HCEC 1CT (cell line): ENCODE data around the gene ADH1C.

ENCODE experiments used
- DNase-seq: peaks from one replicate; pipeline ENCODE4 v3.0.0-alpha.2; 2017

The ADH1C gene

GRCh38 chr4:99300934-99301333 is 51.6 kb downstream of the ADH1C start:
- DNase-seq: peak; percentile 75

GRCh38 chr4:99293357-99293756 is 59.2 kb downstream of the ADH1C start:
- no peak for DNase-seq

- DNase-seq: no peak
These were observed 61.4 kb downstream of the ADH1C start, which contains the start of gene ADH1A for GRCh38 chr4:99290848-99291786. ADH1A (minus strand) TSS chr4:99290985; CDS start chr4:99290914, 71 bp downstream.
